Cortex of kidney (tissue), 1 donor: ENCODE results near the gene FAS.
"Not testable (repeated sequence)": the region's sequence is repeated elsewhere in the genome, so short reads cannot be mapped to it uniquely, and the experiment has no call there.

Source experiments
- DNase-seq: peaks from one replicate; lab custom pipeline; 2025; lab: John Stamatoyannopoulos, UW

FAS gene

GRCh38 chr10:88992921-88993524, 2.4 kb downstream of the FAS start:
- DNase-seq, result no peak

- no peak for DNase-seq
Observed at GRCh38 chr10:88994019-88994418, 3.4 kb downstream of the FAS start.

- DNase-seq, result no peak
Observed at GRCh38 chr10:88995156-88995876, 4.7 kb downstream of the FAS start.

- no peak for DNase-seq
Observed at GRCh38 chr10:88996927-88997326, 6.3 kb downstream of the FAS start.

GRCh38 chr10:88999625-89000024, 9.0 kb downstream of the FAS start:
- no peak for DNase-seq

GRCh38 chr10:89001024-89001728, 10.6 kb downstream of the FAS start:
- no peak for DNase-seq

- DNase-seq, result no peak
Observed at GRCh38 chr10:89001729-89002072, 11.1 kb downstream of the FAS start.

- no peak for DNase-seq
Observed at GRCh38 chr10:89002226-89002978, 11.8 kb downstream of the FAS start.

- DNase-seq, result no peak
Observed at GRCh38 chr10:89003344-89003743, 12.7 kb downstream of the FAS start.

- DNase-seq, result no peak
Observed at GRCh38 chr10:89007129-89007893, 16.7 kb downstream of the FAS start.

- not testable (repeated sequence) for DNase-seq
Observed at GRCh38 chr10:89018700-89019346, 28.2 kb downstream of the FAS start.

GRCh38 chr10:89019569-89020327, 29.1 kb downstream of the FAS start:
- no peak for DNase-seq

GRCh38 chr10:89021526-89021925, 30.9 kb downstream of the FAS start:
- not testable (repeated sequence) for DNase-seq

GRCh38 chr10:89022734-89023133, 32.1 kb downstream of the FAS start:
- no peak for DNase-seq

- DNase-seq, result no peak
Observed at GRCh38 chr10:89025453-89025852, 34.9 kb downstream of the FAS start.

- DNase-seq, result no peak
Observed at GRCh38 chr10:89029181-89029580, 38.6 kb downstream of the FAS start.

- DNase-seq, result no peak
Observed at GRCh38 chr10:89029785-89030437, 39.3 kb downstream of the FAS start.

- DNase-seq, result no peak
Observed at GRCh38 chr10:89030791-89031190, 40.2 kb downstream of the FAS start.

- DNase-seq, result no peak
Observed at GRCh38 chr10:89032141-89032891, 41.7 kb downstream of the FAS start.
